ENCODE measurements around the gene MAN1B1. TPM values are rescaled to one million over a fixed set of nuclear protein-coding genes. Genes with fewer than 3 reads are reported as not detected.
A peak's percentile ranks its signal among the peaks of the same experiment; 100 is the strongest.

MAN1B1 gene
- total RNA-seq, 1 donor from 2014 or later: 34.1 TPM

DNA sequence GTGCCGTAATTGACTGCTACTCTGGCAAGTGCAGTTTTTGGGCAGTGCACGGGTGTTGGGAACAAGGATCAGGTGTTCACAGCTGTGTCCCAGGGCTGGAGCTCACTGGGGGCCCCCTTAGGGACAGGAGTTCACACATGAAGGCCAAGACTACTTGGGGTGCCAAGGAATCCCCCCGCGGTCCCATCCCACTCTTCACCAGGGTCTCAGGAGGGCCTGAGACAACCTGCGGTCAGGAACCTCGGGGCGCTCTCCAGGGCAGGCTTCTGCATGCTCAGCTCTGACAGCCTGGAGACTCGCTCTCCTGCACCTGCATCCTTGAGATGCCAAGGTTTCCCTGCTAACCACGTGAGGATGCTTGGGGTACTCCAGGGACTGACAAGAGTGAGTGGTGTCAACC lies 2.3 kb upstream of the MAN1B1 start:
- Histone ChIP-seq H3K4me1 (peaks cover 57% of the 10 kb centered on the region), H3K27ac (no peak overlapping the region)

DNA sequence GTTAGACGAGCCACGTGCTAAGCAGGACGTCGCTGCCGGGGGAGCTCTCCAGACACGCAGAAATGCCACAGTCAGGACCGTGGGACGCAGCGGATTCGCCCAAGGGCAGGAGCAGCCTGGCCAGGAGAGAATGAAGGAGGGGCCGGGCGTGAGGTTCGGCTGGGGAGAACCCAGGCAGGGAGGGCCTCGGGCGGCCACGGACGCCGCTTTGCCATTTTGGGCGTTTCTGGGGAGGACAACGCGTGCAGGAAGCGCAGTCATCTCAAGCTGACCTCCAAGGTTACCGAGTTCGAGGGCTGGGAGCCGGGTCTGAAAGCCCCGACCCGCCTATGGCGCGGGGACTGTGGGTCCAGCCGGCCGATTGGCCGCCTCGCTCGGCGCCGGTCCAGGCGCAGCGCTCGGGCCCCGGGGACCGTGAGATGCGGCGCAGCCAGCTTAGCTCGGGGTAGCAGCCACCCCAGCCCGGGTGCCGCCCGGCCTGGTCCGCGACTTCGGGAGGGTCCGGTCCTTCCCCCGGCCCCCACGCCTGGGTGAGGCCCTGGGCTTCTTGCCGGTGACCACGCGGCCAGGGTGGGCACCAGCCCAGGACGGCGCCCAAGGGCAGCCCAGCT lies 760 bp upstream of the MAN1B1 start:
- no peak for DNase-seq (ENCODE audit: extremely low spot score in 2 of 2)
- intact Hi-C loops (cut with DNase I): no loop called here
- TF ChIP-seq, protein P1, sequence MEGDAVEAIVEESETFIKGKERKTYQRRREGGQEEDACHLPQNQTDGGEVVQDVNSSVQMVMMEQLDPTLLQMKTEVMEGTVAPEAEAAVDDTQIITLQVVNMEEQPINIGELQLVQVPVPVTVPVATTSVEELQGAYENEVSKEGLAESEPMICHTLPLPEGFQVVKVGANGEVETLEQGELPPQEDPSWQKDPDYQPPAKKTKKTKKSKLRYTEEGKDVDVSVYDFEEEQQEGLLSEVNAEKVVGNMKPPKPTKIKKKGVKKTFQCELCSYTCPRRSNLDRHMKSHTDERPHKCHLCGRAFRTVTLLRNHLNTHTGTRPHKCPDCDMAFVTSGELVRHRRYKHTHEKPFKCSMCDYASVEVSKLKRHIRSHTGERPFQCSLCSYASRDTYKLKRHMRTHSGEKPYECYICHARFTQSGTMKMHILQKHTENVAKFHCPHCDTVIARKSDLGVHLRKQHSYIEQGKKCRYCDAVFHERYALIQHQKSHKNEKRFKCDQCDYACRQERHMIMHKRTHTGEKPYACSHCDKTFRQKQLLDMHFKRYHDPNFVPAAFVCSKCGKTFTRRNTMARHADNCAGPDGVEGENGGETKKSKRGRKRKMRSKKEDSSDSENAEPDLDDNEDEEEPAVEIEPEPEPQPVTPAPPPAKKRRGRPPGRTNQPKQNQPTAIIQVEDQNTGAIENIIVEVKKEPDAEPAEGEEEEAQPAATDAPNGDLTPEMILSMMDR (IDR thresholded peaks at IDR 0.05): no peak
- TF ChIP-seq POLR2A (IDR thresholded peaks at IDR 0.05) (no peak), POLR2AphosphoS5 (IDR thresholded peaks at IDR 0.05; ENCODE audit: insufficient read depth in 1 of 2, low read depth in 1 of 2) (no peak)
- Histone ChIP-seq H3K27ac (peak overlapping the region; percentile 93), H3K4me1 (peaks cover 61% of the 10 kb centered on the region), H3K36me3 (peaks cover 0 to 17% of the 10 kb centered on the region in 2 donors), H3K27me3 (no peaks in the 10 kb centered on the region), H3K9me3 (no peaks in the 10 kb centered on the region), H3K4me3 (peak overlapping the region; percentile 54 to 66)

More for the DNA sequence above, 2.3 kb upstream of the MAN1B1 start:
- H3K4me3 ChIP-seq: no peak overlapping the region
- H3K36me3 ChIP-seq: peaks cover 0 to 24% of the 10 kb centered on the region in 2 donors
- H3K9me3 ChIP-seq: no peaks in the 10 kb centered on the region
- intact Hi-C loops (cut with DNase I): no loop called here
- no peaks in the 10 kb centered on the region for H3K27me3 ChIP-seq
- TF ChIP-seq, protein P1 (IDR thresholded peaks at IDR 0.05): no peak
- TF ChIP-seq POLR2A (IDR thresholded peaks at IDR 0.05) (no peak), POLR2AphosphoS5 (IDR thresholded peaks at IDR 0.05; ENCODE audit: insufficient read depth in 1 of 2, low read depth in 1 of 2) (no peak)
- no peak for DNase-seq (ENCODE audit: extremely low spot score in 2 of 2)

DNA sequence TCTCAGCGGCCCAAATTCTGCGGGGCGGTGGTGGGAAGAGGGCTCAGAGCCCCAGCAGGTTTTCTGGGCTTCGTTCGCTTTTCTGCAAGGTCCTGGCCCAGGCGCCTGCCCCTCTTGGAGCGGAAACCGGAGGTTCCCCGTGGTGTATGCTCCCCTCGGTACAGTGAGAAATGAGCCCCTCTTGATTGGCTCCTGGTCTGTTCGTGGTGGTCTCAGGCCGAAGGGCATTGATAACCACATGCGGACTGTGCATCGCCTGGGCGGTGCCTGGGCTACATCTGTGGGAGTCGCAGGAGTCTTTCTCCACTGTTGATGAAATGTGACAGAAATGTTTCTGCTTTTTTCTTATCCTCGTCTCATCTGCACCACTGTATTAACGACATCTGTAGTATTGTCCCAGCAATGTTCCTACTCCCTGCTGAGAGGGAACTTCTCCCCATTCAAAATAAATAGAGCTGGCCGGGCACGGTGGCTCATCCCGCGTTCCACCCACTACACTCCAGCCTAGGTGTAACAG lies 682 bp downstream of the MAN1B1 start:
- intact Hi-C loops (cut with DNase I): no loop called here
- no peak for DNase-seq (ENCODE audit: extremely low spot score in 2 of 2)
- no peak for TF ChIP-seq POLR2AphosphoS5 (IDR thresholded peaks at IDR 0.05; ENCODE audit: insufficient read depth in 1 of 2, low read depth in 1 of 2)
- TF ChIP-seq, protein P1 (IDR thresholded peaks at IDR 0.05): no peak
- no peak for TF ChIP-seq POLR2A (IDR thresholded peaks at IDR 0.05)
- Histone ChIP-seq H3K36me3 (peaks cover 0 to 6% of the 10 kb centered on the region in 2 donors), H3K4me1 (peaks cover 61% of the 10 kb centered on the region), H3K9me3 (no peaks in the 10 kb centered on the region), H3K27ac (peak overlapping the region; percentile 93), H3K4me3 (peak overlapping the region; percentile 54 to 66), H3K27me3 (no peaks in the 10 kb centered on the region)

DNA sequence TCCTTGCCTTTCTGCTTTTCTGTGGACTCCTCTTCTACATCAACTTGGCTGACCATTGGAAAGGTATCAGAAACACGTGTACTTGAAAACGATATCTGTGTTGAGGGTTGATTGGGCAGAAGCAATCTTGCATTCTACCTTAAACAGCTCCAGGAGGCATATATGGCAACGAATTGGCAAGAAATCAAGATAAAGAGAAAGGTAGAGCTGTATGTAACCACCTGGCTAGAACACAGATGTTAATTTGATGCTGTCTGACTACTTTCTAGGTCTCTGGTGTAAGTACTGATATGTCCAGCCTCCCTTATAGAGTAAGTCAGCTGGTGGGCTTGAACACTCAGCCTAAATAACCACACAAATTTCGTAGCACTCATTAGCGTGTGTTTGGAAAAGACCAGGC lies 1.3 kb downstream of the MAN1B1 start:
- no peak overlapping the region for H3K27ac ChIP-seq
- TF ChIP-seq, protein P1 (IDR thresholded peaks at IDR 0.05): no peak
- peaks cover 0 to 6% of the 10 kb centered on the region in 2 donors for H3K36me3 ChIP-seq
- H3K4me3 ChIP-seq: no peak overlapping the region
- H3K27me3 ChIP-seq: no peaks in the 10 kb centered on the region
- no peak for DNase-seq (ENCODE audit: extremely low spot score in 2 of 2)
- peaks cover 55% of the 10 kb centered on the region for H3K4me1 ChIP-seq
- intact Hi-C loops (cut with DNase I): no loop called here
- no peaks in the 10 kb centered on the region for H3K9me3 ChIP-seq

DNA sequence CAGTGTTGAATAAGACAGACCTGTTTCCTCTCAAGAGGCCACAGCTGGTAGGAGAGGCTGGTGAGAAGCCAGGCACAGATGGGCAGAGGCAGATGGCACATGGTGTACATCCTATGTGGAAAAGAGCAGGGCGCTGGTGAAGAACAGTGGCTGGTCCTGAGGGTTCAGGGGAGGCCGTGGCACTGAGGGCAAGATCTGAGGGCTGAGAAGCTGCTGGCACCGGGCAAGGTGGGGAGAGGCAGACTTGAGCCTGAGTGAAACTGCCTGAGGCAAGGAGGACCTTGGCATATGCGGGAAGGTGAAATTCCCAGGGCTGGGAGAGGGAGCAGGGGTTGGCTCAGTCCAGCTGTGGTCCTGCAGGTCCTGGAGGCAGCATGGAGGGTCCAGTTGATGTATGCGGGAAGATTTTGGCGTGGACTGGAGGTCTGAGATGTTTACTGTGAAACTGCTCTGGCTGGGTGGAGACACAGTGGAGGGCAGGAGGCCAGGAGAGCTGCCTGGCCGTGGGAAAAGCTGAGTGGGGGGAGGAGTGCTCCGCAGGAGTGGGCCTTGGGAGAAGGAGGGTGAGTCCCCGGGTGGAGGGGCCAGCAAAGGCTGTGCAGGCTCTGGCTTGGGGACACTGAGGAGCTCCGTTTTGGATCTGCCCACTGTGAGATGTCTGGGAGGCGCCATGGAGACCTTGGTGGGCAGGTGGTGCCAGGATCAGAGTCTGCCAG lies 2.6 kb downstream of the MAN1B1 start:
- peaks cover 0 to 6% of the 10 kb centered on the region in 2 donors for H3K36me3 ChIP-seq

More for the DNA sequence above, 2.6 kb downstream of the MAN1B1 start:
- intact Hi-C loops (cut with DNase I): no loop called here
- no peak for TF ChIP-seq POLR2A (IDR thresholded peaks at IDR 0.05)
- TF ChIP-seq, protein P1 (IDR thresholded peaks at IDR 0.05): no peak
- no peak for TF ChIP-seq POLR2AphosphoS5 (IDR thresholded peaks at IDR 0.05; ENCODE audit: insufficient read depth in 1 of 2, low read depth in 1 of 2)
- Histone ChIP-seq H3K9me3 (no peaks in the 10 kb centered on the region), H3K27ac (no peak overlapping the region), H3K4me1 (peaks cover 42% of the 10 kb centered on the region), H3K4me3 (no peak overlapping the region), H3K27me3 (no peaks in the 10 kb centered on the region)
- DNase-seq (ENCODE audit: extremely low spot score in 2 of 2): no peak
